ENCODE data around the gene TYROBP. TPM values are rescaled to one million over a fixed set of nuclear protein-coding genes. Genes with fewer than 3 reads are reported as not detected.

The TYROBP gene
- polyA plus RNA-seq, 2 of the 4 experiments (the other 2 are of a cell fraction), result 0.21 TPM; not detected in 1

GRCh38 chr19:35899547-35900214 lies 8.4 kb downstream of the TYROBP start (continued):
- TF ChIP-seq EP300 (IDR thresholded peaks at IDR 0.05) (no peak; a peak in 1 of 5 replicates), HOXB13 (CRISPR knock-in tag; IDR thresholded peaks at IDR 0.05; ENCODE audit: low read depth) (no peak), HDAC2 (IDR thresholded peaks at IDR 0.05) (no peak), RFX5 (IDR thresholded peaks at IDR 0.05) (no peak), POLR2AphosphoS2 (conservative IDR thresholded peaks at IDR 0.05; ENCODE audit: low read length) (no peak), MAZ (IDR thresholded peaks at IDR 0.05; ENCODE audit: borderline replicate concordance, low read depth, low read length) (0 out of 2 replicates have a peak, but pooled peaks have one; percentile 61), BHLHE40 (IDR thresholded peaks at IDR 0.05; ENCODE audit: low read depth, low read length) (no peak), ZNF302 (CRISPR knock-in tag; IDR thresholded peaks at IDR 0.05) (no peak), SREBF2 (IDR thresholded peaks at IDR 0.05) (no peak), EHF (CRISPR knock-in tag; IDR thresholded peaks at IDR 0.05) (no peak), JUN (IDR thresholded peaks at IDR 0.05) (peak in 1 of 2 experiments; percentile 80; a peak in 3 of 5 replicates), CBX8 (IDR thresholded peaks at IDR 0.05) (no peak), FOSB (CRISPR knock-in tag; IDR thresholded peaks at IDR 0.05) (no peak), HES2 (IDR thresholded peaks at IDR 0.05) (no peak), POLR2A (IDR thresholded peaks at IDR 0.05; ENCODE audit: low read length) (peak; percentile 77), ATOH8 (CRISPR knock-in tag; IDR thresholded peaks at IDR 0.05; ENCODE audit: low read depth) (0 out of 2 replicates have a peak, but pooled peaks have one; percentile 11), KDM1A (IDR thresholded peaks at IDR 0.05; ENCODE audit: low read depth) (no peak), ESRRA (IDR thresholded peaks at IDR 0.05; ENCODE audit: borderline replicate concordance, low read length) (no peak), CHD2 (IDR thresholded peaks at IDR 0.05; ENCODE audit: low read length, partially characterized antibody) (peak; percentile 58), RAD21 (conservative IDR thresholded peaks at IDR 0.05 in 1 of 2, IDR thresholded peaks at IDR 0.05 in 1 of 2) (no peak), NR3C1 (IDR thresholded peaks at IDR 0.05) (no peak), RCOR1 (IDR thresholded peaks at IDR 0.05; ENCODE audit: low read depth, low read length) (no peak), MAX (IDR thresholded peaks at IDR 0.05) (peak; percentile 88), FOXS1 (CRISPR knock-in tag; IDR thresholded peaks at IDR 0.05) (no peak), FOSL2 (IDR thresholded peaks at IDR 0.05) (no peak), FOSL2 (CRISPR knock-in tag; IDR thresholded peaks at IDR 0.05) (no peak), TP53 (CRISPR knock-in tag; IDR thresholded peaks at IDR 0.05) (no peak), MYC (IDR thresholded peaks at IDR 0.05; ENCODE audit: borderline replicate concordance, low read length) (peak; percentile 4), CTCF (IDR thresholded peaks at IDR 0.05) (no peak), TFCP2L1 (CRISPR knock-in tag; IDR thresholded peaks at IDR 0.05) (no peak), JUNB (IDR thresholded peaks at IDR 0.05) (no peak), ZC3H11A (IDR thresholded peaks at IDR 0.05) (no peak), PBX3 (IDR thresholded peaks at IDR 0.05) (peak; percentile 72; the same call in 1 of the 2 replicates), HOXA7 (CRISPR knock-in tag; IDR thresholded peaks at IDR 0.05) (no peak), CEBPB (IDR thresholded peaks at IDR 0.05) (peak in 1 of 2 experiments; percentile 46; a peak in 2 of 4 replicates), EHMT2 (IDR thresholded peaks at IDR 0.05; ENCODE audit: low read depth) (no peak)
